Activated CD4-positive, alpha-beta T cell treated with anti-CD3 and anti-CD28 coated beads, Interleukin-2, amount 10 ng/mL, durations not matched to agents 24 days and 14 days (primary cell): ENCODE results near the gene PRR14. TPM values are rescaled to one million over a fixed set of nuclear protein-coding genes. Genes with fewer than 3 reads are reported as not detected.
A peak's percentile ranks its signal among the peaks of the same experiment; 100 is the strongest.
"Not testable (repeated sequence)": the region's sequence is repeated elsewhere in the genome, so short reads cannot be mapped to it uniquely, and the experiment has no call there.

Source experiments
- DNase-seq: peaks from one replicate; pipeline ENCODE4 v3.0.0; 2022
- H3K27ac Mint-ChIP-seq: one replicate; pipeline ENCODE4 v1.8.0; 2022; ENCODE audit warnings: mild to moderate bottlenecking, mixed read lengths
- H3K27me3 Mint-ChIP-seq: one replicate; pipeline ENCODE4 v1.8.0; 2022; ENCODE audit warnings: mixed read lengths
- H3K36me3 Mint-ChIP-seq: one replicate; pipeline ENCODE4 v1.8.0; 2022; ENCODE audit warnings: low read depth, mild to moderate bottlenecking, mixed read lengths
- H3K4me1 Mint-ChIP-seq: one replicate; pipeline ENCODE4 v1.8.0; 2021; ENCODE audit warnings: mixed read lengths
- H3K4me3 Mint-ChIP-seq: one replicate; pipeline ENCODE4 v1.8.0; 2022; ENCODE audit warnings: mild to moderate bottlenecking, moderate library complexity, mixed read lengths
- H3K9me3 Mint-ChIP-seq: one replicate; pipeline ENCODE4 v1.8.0; 2021; ENCODE audit warnings: mixed read lengths
- intact Hi-C: fragments of 100-400 bp; cut with micrococcal nuclease; formaldehyde crosslinking; loops from one replicate; pipeline ENCODE4 v1.15.1; 2023
- total RNA-seq: library from RNA; stranded (reverse); gene quantifications from 2 replicates; pipeline ENCODE4 v1.2.3, GENCODE V29; 2022

The PRR14 gene
- total RNA-seq, 1 donor from 2014 or later: 82.2 TPM

DNA sequence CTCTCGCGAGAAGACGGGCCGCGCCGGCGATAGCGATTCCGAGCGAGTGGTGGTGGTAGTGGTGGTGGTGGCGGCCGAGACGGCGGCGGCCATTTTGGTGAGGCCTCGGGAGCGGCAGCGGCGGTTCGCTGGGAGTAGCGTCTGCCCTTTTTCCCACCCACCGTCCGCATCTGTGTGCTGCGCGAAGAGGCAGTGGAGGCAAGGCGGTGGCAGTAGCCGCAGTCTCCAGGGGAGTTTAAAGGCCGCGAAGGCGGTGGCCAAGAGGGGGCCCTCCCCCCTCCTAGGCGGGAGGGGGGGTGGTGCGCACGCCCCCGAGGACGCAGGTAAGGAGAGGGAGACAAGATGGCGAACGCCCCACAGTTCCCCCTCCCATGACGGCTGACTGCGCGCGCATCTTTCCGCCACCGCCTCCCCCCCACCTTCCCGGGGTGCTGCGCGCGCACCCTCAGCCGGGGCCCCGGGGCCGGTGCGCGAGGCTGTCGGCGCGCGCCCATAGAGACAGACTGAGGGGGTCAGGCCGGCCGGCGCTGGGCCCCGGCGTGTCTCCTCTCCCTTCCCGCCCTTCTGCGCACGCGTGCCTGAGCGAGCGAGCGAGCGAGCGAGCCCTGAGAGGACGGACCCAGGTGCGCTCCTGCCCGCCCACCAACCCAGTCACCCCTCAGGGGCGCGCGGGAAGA is 47.5 kb downstream of the PRR14 start:
- intact Hi-C loops: loop anchor here (1.0 to 2.0 kb wide), 8 partner anchors 15 to 701 kb away; partner anchors contain the start of genes CFAP119, FBRS, INO80E and PHKG2
- peaks cover 28% of the 10 kb centered on the region for H3K36me3 Mint-ChIP-seq
- peak overlapping the region; percentile 97 for H3K4me3 Mint-ChIP-seq
- no peaks in the 10 kb centered on the region for H3K27me3 Mint-ChIP-seq
- peaks cover 34% of the 10 kb centered on the region for H3K4me1 Mint-ChIP-seq
- peak; percentile 100 for DNase-seq
- peak overlapping the region; percentile 100 for H3K27ac Mint-ChIP-seq
- no peaks in the 10 kb centered on the region for H3K9me3 Mint-ChIP-seq

DNA sequence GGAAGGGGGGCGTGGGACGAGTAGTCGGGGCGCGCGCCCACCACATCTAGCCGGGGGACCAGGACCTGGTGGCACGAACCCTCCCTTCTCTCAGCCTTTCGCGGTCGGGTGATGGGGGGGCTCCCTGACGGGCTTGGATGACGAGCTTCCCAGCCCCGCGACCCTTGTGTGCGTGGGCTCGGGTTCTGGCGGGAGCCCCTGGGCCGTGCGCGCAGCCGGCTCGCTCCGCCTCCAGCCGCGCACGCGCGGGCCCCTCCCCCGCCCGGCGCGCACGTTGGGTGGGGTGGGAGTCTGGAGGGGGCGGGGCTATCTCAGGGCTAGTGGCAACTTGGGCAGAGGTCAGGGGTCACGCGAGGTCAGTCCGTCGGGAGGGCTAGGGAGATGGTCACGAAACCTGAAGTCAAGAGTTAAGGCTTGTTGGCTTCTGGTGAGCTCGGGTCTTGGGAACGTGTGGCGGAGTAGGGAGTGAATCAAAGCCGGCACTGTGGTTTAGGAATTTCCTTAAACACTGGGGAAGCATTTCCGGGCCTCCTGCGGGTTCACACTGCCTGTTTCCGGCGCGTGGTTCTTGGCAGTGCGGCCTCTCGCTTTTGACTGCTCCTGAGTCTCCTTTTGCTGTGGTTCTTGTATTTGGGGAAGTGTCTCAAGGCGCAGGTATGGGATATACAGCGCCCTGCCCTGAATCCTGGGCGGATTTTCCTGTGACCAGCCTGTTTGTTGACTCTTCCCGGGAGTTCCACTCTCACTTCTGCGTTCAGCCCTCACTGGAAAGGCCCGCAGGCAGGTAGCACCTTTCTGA is 48.3 kb downstream of the PRR14 start, which contains the start of gene SRCAP:
Gene SRCAP, plus strand, starts transcription at position 356 of the 799 bp plus-strand sequence. CDS start 1,654 bp downstream, outside the sequence.
- intact Hi-C loops: loop anchor here (1.0 to 2.0 kb wide), 8 partner anchors 14 to 702 kb away; partner anchors contain the start of genes CFAP119, FBRS, INO80E and PHKG2
- H3K27ac Mint-ChIP-seq: peak within 1 kb of the TSS; percentile 100
- DNase-seq: peak; percentile 96
- H3K27me3 Mint-ChIP-seq: no peaks in the 10 kb centered on the region
- H3K4me3 Mint-ChIP-seq: peak within 1 kb of the TSS; percentile 97
- H3K36me3 Mint-ChIP-seq: peaks cover 31% of the 10 kb centered on the region
- H3K4me1 Mint-ChIP-seq: peaks cover 28% of the 10 kb centered on the region
- H3K9me3 Mint-ChIP-seq: no peaks in the 10 kb centered on the region

DNA sequence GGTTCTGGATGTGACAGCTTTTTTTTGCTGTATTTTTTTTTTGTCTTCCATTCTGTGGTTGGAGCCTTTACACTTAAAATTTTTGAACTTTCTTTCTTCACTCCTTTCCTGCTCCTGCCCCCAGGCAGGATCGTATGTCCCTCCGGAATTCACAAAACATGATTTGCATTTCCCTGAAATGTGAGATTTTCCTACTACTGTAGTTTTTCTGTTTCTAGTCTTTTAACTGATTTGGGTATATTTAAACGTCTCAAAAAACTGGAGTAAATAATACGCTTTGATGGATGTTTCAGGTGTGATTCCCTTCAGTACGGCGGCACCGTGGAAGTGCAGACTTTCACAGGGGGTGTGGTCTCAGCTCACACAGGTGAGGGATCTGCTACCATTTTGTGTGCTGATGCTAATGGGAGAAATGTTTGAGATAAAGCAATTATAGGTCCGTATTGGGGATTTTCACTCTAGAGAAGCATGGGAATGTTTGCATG is 48.9 kb downstream of the PRR14 start:
- Mint-ChIP-seq H3K4me3 (peak overlapping the region; percentile 97), H3K27ac (peak overlapping the region; percentile 96)
- DNase-seq: no peak

DNA sequence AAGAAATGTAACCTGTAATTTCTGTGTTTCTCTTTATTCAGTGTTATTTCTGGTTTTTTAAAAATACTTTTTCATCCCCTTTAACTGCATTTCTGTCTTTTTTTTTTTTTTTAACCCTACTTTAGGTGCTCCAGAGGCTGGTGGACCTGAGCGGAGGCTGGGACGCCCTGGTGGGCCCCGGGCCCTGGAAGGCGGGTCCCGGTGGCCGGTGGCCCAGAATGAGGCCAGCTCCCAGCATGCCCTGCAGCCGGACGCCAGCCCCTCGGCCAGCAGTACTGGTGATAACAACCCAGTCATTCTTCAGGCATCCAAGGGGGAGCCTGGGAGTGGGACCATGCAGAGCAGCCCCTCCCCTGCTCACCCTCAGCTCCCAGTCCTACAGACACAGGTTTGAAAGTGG is 49.7 kb downstream of the PRR14 start:
- no peaks in the 10 kb centered on the region for H3K27me3 Mint-ChIP-seq
- intact Hi-C loops: no loop called here
- H3K36me3 Mint-ChIP-seq: peaks cover 42% of the 10 kb centered on the region

More for the DNA sequence above, 48.9 kb downstream of the PRR14 start:
- Mint-ChIP-seq H3K36me3 (peaks cover 38% of the 10 kb centered on the region), H3K4me1 (peaks cover 28% of the 10 kb centered on the region), H3K27me3 (no peaks in the 10 kb centered on the region), H3K9me3 (no peaks in the 10 kb centered on the region)
- intact Hi-C loops: loop anchor here (2.0 kb wide), 2 partner anchors 13 to 703 kb away; partner anchors contain the start of gene INO80E

DNA sequence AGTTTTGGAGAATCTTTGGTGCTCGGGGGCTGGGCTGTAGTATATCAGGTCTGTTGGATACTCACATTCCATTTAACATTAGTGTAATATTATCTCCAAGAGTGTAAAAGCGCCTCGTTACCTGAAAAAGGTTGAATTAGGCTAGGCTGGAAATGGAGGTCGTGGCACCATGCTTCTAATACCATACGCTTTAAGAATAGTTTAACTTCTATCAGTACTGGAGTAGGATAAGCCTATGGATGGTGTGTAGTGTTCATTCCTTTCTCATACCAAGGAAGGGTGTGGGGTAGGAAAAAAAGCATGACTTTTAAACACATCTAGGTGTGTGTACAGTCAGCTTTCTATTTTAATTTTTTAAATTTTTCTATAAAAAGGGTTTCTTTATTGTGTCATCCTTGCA is 50.2 kb downstream of the PRR14 start:
- Mint-ChIP-seq H3K4me3 (peak overlapping the region; percentile 50), H3K9me3 (no peaks in the 10 kb centered on the region), H3K27ac (no peak overlapping the region), H3K27me3 (no peaks in the 10 kb centered on the region), H3K4me1 (peaks cover 25% of the 10 kb centered on the region), H3K36me3 (peaks cover 44% of the 10 kb centered on the region)
- DNase-seq: no peak
- intact Hi-C loops: no loop called here

More for the DNA sequence above, 49.7 kb downstream of the PRR14 start:
- DNase-seq: no peak
- H3K9me3 Mint-ChIP-seq: no peaks in the 10 kb centered on the region
- peak overlapping the region; percentile 97 for H3K4me3 Mint-ChIP-seq
- no peak overlapping the region for H3K27ac Mint-ChIP-seq
- H3K4me1 Mint-ChIP-seq: peaks cover 25% of the 10 kb centered on the region

- intact Hi-C loops: not testable (repeated sequence)
- H3K4me1 Mint-ChIP-seq: peaks cover 15% of the 10 kb centered on the region
- peaks cover 61% of the 10 kb centered on the region for H3K36me3 Mint-ChIP-seq
Measured at GRCh38 chr16:30703071-30703470, 52.3 kb downstream of the PRR14 start.

DNA sequence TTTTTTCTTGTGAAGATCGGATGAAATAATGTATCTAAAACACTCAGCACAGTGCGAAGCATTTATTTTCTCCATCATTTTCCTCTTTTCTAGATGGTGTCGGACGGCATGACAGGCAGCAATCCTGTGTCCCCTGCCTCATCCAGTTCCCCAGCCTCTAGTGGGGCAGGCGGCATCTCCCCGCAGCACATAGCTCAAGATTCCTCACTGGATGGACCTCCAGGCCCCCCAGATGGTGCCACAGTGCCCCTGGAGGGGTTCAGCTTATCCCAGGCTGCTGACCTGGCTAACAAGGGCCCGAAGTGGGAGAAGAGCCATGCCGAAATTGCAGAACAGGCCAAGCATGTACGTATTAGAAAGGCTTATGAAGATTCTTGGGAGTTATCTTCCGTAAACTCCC is 53.2 kb downstream of the PRR14 start:
- no peaks in the 10 kb centered on the region for H3K27me3 Mint-ChIP-seq
- peaks cover 15% of the 10 kb centered on the region for H3K4me1 Mint-ChIP-seq
- no peak overlapping the region for H3K4me3 Mint-ChIP-seq
- peaks cover 64% of the 10 kb centered on the region for H3K36me3 Mint-ChIP-seq
- H3K27ac Mint-ChIP-seq: no peak overlapping the region
- H3K9me3 Mint-ChIP-seq: no peaks in the 10 kb centered on the region
- no peak for DNase-seq
- intact Hi-C loops: no loop called here

More at GRCh38 chr16:30703071-30703470, 52.3 kb downstream of the PRR14 start:
- DNase-seq, H3K4me3 Mint-ChIP-seq, H3K27me3 Mint-ChIP-seq, H3K27ac Mint-ChIP-seq, H3K9me3 Mint-ChIP-seq: not testable (repeated sequence)

Other genes with a start within 250 kb of the PRR14 start
- 8.6 and 10.3 TPM in 2 replicates for gene ZNF771, start 243.4 kb upstream of the PRR14 start, total RNA-seq
- gene DCTPP1, start 220.9 kb upstream of the PRR14 start, total RNA-seq: 167 and 176 TPM in 2 replicates
- gene SEPHS2, start 205.1 kb upstream of the PRR14 start, total RNA-seq: 79.7 and 80.2 TPM in 2 replicates
- gene ITGAL, start 178.2 kb upstream of the PRR14 start, total RNA-seq: 264 and 267 TPM in 2 replicates
- gene ZNF768, start 124.4 kb upstream of the PRR14 start, total RNA-seq: 12.9 and 14.8 TPM in 2 replicates
- gene ZNF747, start 116.1 kb upstream of the PRR14 start, total RNA-seq: 10.5 and 13.6 TPM in 2 replicates
- 13.9 and 14.9 TPM in 2 replicates for gene ZNF764, start 92.6 kb upstream of the PRR14 start, total RNA-seq
- 6.6 and 8.0 TPM in 2 replicates for gene ZNF688, start 79.2 kb upstream of the PRR14 start, total RNA-seq
- gene ZNF785, start 65.3 kb upstream of the PRR14 start, total RNA-seq: 17.1 and 17.8 TPM in 2 replicates
- 14.0 and 14.6 TPM in 2 replicates for gene ZNF689, start 40.6 kb upstream of the PRR14 start, total RNA-seq
- 121 and 124 TPM in 2 replicates for gene FBRS, start 7.5 kb downstream of the PRR14 start, total RNA-seq
- 90.4 and 91.6 TPM in 2 replicates for gene SRCAP, start 48.2 kb downstream of the PRR14 start, total RNA-seq
- gene PHKG2, start 97.5 kb downstream of the PRR14 start, total RNA-seq: 39.5 and 41.0 TPM in 2 replicates
- 4.0 and 4.2 TPM in 2 replicates for gene CFAP119, start 111.1 kb downstream of the PRR14 start, total RNA-seq
- 95.4 and 100 TPM in 2 replicates for gene RNF40, start 111.4 kb downstream of the PRR14 start, total RNA-seq
- gene ZNF629, start 136.2 kb downstream of the PRR14 start, total RNA-seq: 2.5 and 2.6 TPM in 2 replicates
- 23.9 and 24.5 TPM in 2 replicates for gene BCL7C, start 243.1 kb downstream of the PRR14 start, total RNA-seq
- 0.17 and 0.33 TPM in 2 replicates for gene CTF1, start 245.7 kb downstream of the PRR14 start, total RNA-seq